HepG2 (cell line): ENCODE data around the gene CPN1. TPM values are rescaled to one million over a fixed set of nuclear protein-coding genes. Genes with fewer than 3 reads are reported as not detected.

Experiments used
- FOXO1 ChIP-seq: sonication (generic); formaldehyde crosslinking; IDR thresholded peaks from 2 replicates; pipeline ENCODE4 v1.4.0; 2020; ENCODE audit warnings: missing genetic modification reagents
- HES4 ChIP-seq: sonication (generic); formaldehyde crosslinking; IDR thresholded peaks from 2 replicates; pipeline ENCODE4 v1.9.0; 2021; ENCODE audit warnings: mild to moderate bottlenecking, missing genetic modification reagents, borderline replicate concordance
- HNRNPH1 ChIP-seq: fragments of 200-400 bp; formaldehyde crosslinking; optimal IDR thresholded peaks from 2 replicates; pipeline ENCODE3; 2017; ENCODE audit warnings: mild to moderate bottlenecking, low read depth, low read length
- NR2F1 ChIP-seq, 2 experiments: fragments of 450-650 bp in 1 of 2; formaldehyde crosslinking in 1 of 2; IDR thresholded peaks; 2 replicates each; pipeline versions ENCODE4 v1.5.0 to v1.6.1; 2016 to 2020; ENCODE audit warnings: mild to moderate bottlenecking in 1 of 2, missing compliant biosample characterization in 1 of 2, missing genetic modification reagents in 1 of 2, moderate library complexity in 1 of 2
- NR2F6 ChIP-seq, 2 experiments: IDR thresholded peaks; 2 replicates each; pipeline ENCODE4 v1.6.1; 2016; ENCODE audit warnings: antibody characterized with exemption in 1 of 2, mild to moderate bottlenecking in 1 of 2
- PHF5A ChIP-seq: IDR thresholded peaks from one replicate; pipeline ENCODE4 v1.6.1; 2018; ENCODE audit warnings: low read depth, missing genetic modification reagents; ENCODE audit not compliant: unreplicated experiment
- REL ChIP-seq: sonication (generic); formaldehyde crosslinking; conservative IDR thresholded peaks from 2 replicates; pipeline ENCODE4 v1.8.0; 2022; ENCODE audit warnings: mild to moderate bottlenecking, missing genetic modification reagents, moderate library complexity
- SNAI1 ChIP-seq: sonication (generic); formaldehyde crosslinking; IDR thresholded peaks from 2 replicates; pipeline ENCODE4 v1.5.0; 2020; ENCODE audit warnings: mild to moderate bottlenecking, missing genetic modification reagents, borderline replicate concordance
- SOX6 ChIP-seq, 2 experiments: fragments of 450-650 bp in 1 of 2; sonication (generic) in 1 of 2; formaldehyde crosslinking in 1 of 2; IDR thresholded peaks; 2 replicates each; pipeline versions ENCODE4 v1.4.0 to v1.6.1; 2017 to 2020; ENCODE audit warnings: antibody characterized with exemption in 1 of 2, mild to moderate bottlenecking in 1 of 2, missing genetic modification reagents in 1 of 2
- SRSF9 ChIP-seq: fragments of 200-400 bp; formaldehyde crosslinking; IDR thresholded peaks from 2 replicates; pipeline ENCODE4 v1.6.1; 2018; ENCODE audit warnings: borderline replicate concordance, mild to moderate bottlenecking, low read depth, low read length; ENCODE audit not compliant: insufficient read depth, poor library complexity, severe bottlenecking
- TBX3 ChIP-seq: fragments of 450-650 bp; IDR thresholded peaks from 2 replicates; pipeline ENCODE4 v1.6.1; 2017; ENCODE audit warnings: antibody characterized with exemption, mild to moderate bottlenecking, inconsistent platforms, borderline replicate concordance
- THAP9 ChIP-seq: sonication (generic); formaldehyde crosslinking; IDR thresholded peaks from 2 replicates; pipeline ENCODE4; 2020; ENCODE audit warnings: missing genetic modification reagents, mild to moderate bottlenecking, borderline replicate concordance
- XRCC5 ChIP-seq: fragments of 200-400 bp; formaldehyde crosslinking; optimal IDR thresholded peaks from 2 replicates; pipeline ENCODE3; 2017; ENCODE audit warnings: mild to moderate bottlenecking, low read length
- ZNF143 ChIP-seq: sonication (generic); formaldehyde crosslinking; IDR thresholded peaks from 2 replicates; pipeline ENCODE4 v1.4.0; 2020; ENCODE audit warnings: missing genetic modification reagents
- ZNF362 ChIP-seq: sonication (generic); formaldehyde crosslinking; IDR thresholded peaks from 2 replicates; pipeline ENCODE4 v1.4.0; 2020; ENCODE audit warnings: missing genetic modification reagents, mild to moderate bottlenecking, borderline replicate concordance
- ZNF367 ChIP-seq: sonication (generic); formaldehyde crosslinking; IDR thresholded peaks from 2 replicates; pipeline ENCODE4 v1.4.0; 2020; ENCODE audit warnings: missing genetic modification reagents, borderline replicate concordance
- polyA plus RNA-seq, 8 experiments: library from polyadenylated mRNA; depleted of rRNA in 3 of 8; stranded (reverse) in 7 of 8; unstranded in 1 of 8; fragments of >200 nt; fragmentation: Illumina TruSeq in 4 of 8; extraction: Trizol in 4 of 8; gene quantifications; 2 replicates each; pipeline versions ENCODE4 v1.2.1 to v1.2.3, GENCODE V29; 2011 to 2016; ENCODE audit warnings: low read depth in 4 of 8, missing spikeins in 1 of 8, mixed read lengths in 1 of 8; ENCODE audit not compliant: insufficient read depth in 1 of 8
- total RNA-seq, 5 experiments: library from RNA; depleted of rRNA; stranded (reverse); fragments of >200 nt; fragmentation: Illumina TruSeq; extraction: Trizol; gene quantifications; 2 replicates each; pipeline ENCODE4 v1.2.3, GENCODE V29; 2016; ENCODE audit warnings: low read depth in 1 of 5
- TF ChIP-seq, protein P1 (sequence below): sonication (generic); formaldehyde crosslinking; IDR thresholded peaks from 2 replicates; pipeline ENCODE4 v1.5.0; 2020; ENCODE audit warnings: mild to moderate bottlenecking, missing genetic modification reagents, borderline replicate concordance
- TF ChIP-seq, protein P2 (sequence below): sonication (generic); formaldehyde crosslinking; IDR thresholded peaks from 2 replicates; pipeline ENCODE4 v1.8.1; 2023; ENCODE audit warnings: mild to moderate bottlenecking, missing genetic modification reagents

Gene CPN1
- total and polyA plus RNA-seq, 2 of the 13 experiments (the other 11 are each of a cell fraction or from before 2014, with no cell fraction given) = 17.3 to 35.1 TPM

GRCh38 chr10:100100651-100101184 lies 19.0 kb upstream of the CPN1 start (continued):
- TF ChIP-seq, protein P1, sequence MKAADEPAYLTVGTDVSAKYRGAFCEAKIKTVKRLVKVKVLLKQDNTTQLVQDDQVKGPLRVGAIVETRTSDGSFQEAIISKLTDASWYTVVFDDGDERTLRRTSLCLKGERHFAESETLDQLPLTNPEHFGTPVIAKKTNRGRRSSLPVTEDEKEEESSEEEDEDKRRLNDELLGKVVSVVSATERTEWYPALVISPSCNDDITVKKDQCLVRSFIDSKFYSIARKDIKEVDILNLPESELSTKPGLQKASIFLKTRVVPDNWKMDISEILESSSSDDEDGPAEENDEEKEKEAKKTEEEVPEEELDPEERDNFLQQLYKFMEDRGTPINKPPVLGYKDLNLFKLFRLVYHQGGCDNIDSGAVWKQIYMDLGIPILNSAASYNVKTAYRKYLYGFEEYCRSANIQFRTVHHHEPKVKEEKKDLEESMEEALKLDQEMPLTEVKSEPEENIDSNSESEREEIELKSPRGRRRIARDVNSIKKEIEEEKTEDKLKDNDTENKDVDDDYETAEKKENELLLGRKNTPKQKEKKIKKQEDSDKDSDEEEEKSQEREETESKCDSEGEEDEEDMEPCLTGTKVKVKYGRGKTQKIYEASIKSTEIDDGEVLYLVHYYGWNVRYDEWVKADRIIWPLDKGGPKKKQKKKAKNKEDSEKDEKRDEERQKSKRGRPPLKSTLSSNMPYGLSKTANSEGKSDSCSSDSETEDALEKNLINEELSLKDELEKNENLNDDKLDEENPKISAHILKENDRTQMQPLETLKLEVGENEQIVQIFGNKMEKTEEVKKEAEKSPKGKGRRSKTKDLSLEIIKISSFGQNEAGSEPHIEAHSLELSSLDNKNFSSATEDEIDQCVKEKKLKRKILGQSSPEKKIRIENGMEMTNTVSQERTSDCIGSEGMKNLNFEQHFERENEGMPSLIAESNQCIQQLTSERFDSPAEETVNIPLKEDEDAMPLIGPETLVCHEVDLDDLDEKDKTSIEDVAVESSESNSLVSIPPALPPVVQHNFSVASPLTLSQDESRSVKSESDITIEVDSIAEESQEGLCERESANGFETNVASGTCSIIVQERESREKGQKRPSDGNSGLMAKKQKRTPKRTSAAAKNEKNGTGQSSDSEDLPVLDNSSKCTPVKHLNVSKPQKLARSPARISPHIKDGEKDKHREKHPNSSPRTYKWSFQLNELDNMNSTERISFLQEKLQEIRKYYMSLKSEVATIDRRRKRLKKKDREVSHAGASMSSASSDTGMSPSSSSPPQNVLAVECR = peak; percentile 37; the same call in 1 of the 2 replicates
- TF ChIP-seq XRCC5 (peak; percentile 25), TBX3 (no peak), ZNF367 (CRISPR knock-in tag) (no peak), NR2F1 (CRISPR knock-in tag; IDR thresholded peaks at IDR 0.05) (no peak), FOXO1 (CRISPR knock-in tag) (no peak), ZNF143 (CRISPR knock-in tag) (peak; percentile 41; the same call in 1 of the 2 replicates), NR2F6 (IDR thresholded peaks at IDR 0.05) (0 out of 2 replicates have a peak, but pooled peaks have one; percentile 22), NR2F6 (CRISPR knock-in tag; IDR thresholded peaks at IDR 0.05) (no peak), SRSF9 (no peak), HES4 (CRISPR knock-in tag) (no peak), REL (CRISPR knock-in tag) (0 out of 2 replicates have a peak, but pooled peaks have one; percentile 19), ZNF362 (CRISPR knock-in tag) (no peak), SNAI1 (no peak), PHF5A (CRISPR knock-in tag) (peak; percentile 36), SOX6 (IDR thresholded peaks at IDR 0.05) (no peak), SOX6 (CRISPR knock-in tag; IDR thresholded peaks at IDR 0.05) (peak; percentile 41), THAP9 (no peak), HNRNPH1 (no peak)
- TF ChIP-seq, protein P2, sequence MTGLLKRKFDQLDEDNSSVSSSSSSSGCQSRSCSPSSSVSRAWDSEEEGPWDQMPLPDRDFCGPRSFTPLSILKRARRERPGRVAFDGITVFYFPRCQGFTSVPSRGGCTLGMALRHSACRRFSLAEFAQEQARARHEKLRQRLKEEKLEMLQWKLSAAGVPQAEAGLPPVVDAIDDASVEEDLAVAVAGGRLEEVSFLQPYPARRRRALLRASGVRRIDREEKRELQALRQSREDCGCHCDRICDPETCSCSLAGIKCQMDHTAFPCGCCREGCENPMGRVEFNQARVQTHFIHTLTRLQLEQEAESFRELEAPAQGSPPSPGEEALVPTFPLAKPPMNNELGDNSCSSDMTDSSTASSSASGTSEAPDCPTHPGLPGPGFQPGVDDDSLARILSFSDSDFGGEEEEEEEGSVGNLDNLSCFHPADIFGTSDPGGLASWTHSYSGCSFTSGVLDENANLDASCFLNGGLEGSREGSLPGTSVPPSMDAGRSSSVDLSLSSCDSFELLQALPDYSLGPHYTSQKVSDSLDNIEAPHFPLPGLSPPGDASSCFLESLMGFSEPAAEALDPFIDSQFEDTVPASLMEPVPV = no peak
